Testis (tissue), 2 donors: Measurements from ENCODE around the gene VSX1.

Source experiments
- POLR2A ChIP-seq: fragments of 450-650 bp; IDR thresholded peaks from one replicate; pipeline ENCODE4 v1.6.1; 2017; ENCODE audit warnings: antibody characterized with exemption, mild to moderate bottlenecking, moderate library complexity
- TF ChIP-seq, protein P1 (sequence below), 3 experiments: fragments of 450-650 bp in 2 of 3; fragments of 200-600 bp in 1 of 3; sonication (generic) in 1 of 3; IDR thresholded peaks; one replicate each; pipeline ENCODE4 v1.5.1; 2016 to 2019; ENCODE audit warnings: antibody characterized with exemption in 3 of 3, mild to moderate bottlenecking in 2 of 3, moderate library complexity in 1 of 3

DNA sequence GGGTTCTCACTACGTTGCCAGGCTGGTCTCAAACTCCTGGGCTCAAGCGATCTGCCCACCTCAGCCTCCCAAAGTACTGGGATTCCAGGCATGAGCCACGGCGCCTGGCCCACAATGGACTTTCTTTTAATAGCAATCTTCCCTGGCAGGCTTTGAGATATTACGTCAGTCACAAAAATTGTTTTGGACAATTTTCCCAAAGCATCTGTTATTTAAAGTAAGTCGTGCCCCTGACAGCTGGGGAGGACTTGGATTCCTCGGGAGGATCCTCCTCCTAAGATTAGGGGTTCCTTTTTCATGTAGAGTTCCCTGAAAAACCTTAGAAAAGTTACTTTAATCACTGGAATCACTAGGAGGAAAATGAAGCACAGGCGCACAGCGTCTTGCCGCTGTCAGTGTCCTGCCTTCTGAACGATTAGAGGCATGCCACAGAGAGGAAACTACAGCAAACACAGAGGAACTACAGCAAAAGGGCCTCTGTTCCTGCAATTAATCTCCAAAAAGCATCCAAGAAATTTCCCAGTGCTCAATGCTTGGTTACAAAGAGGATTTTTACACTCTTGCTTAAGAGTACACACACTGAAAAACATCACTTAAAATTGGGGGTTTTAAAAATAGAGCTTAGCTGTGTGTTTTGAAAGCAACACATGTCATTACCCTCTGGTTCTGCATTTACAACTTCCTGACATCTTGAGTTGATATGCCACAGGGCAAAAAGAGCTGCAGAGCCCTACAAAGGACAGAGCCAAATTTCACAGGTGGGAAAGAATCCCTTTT, 28.5 kb downstream of the VSX1 start:
- TF ChIP-seq, protein P1, sequence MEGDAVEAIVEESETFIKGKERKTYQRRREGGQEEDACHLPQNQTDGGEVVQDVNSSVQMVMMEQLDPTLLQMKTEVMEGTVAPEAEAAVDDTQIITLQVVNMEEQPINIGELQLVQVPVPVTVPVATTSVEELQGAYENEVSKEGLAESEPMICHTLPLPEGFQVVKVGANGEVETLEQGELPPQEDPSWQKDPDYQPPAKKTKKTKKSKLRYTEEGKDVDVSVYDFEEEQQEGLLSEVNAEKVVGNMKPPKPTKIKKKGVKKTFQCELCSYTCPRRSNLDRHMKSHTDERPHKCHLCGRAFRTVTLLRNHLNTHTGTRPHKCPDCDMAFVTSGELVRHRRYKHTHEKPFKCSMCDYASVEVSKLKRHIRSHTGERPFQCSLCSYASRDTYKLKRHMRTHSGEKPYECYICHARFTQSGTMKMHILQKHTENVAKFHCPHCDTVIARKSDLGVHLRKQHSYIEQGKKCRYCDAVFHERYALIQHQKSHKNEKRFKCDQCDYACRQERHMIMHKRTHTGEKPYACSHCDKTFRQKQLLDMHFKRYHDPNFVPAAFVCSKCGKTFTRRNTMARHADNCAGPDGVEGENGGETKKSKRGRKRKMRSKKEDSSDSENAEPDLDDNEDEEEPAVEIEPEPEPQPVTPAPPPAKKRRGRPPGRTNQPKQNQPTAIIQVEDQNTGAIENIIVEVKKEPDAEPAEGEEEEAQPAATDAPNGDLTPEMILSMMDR (IDR thresholded peaks at IDR 0.05): no peak
- TF ChIP-seq POLR2A: no peak
